ENCODE data around the gene ALDOB.

The ALDOB gene

GRCh38 chr9:101478444-101478843 is 42.9 kb upstream of the ALDOB start:
- no peak overlapping the region for H3K4me3 ChIP-seq (ENCODE audit: control insufficient read depth, low read depth, low read length)
- no peak for DNase-seq (ENCODE audit: low read depth)
- no peak for TF ChIP-seq CTCF (conservative IDR thresholded peaks at IDR 0.05; ENCODE audit: control insufficient read depth, insufficient read depth, low read depth, low read length)

GRCh38 chr9:101477736-101478135 is 42.2 kb upstream of the ALDOB start:
- peak; percentile 30 for DNase-seq (ENCODE audit: low read depth)
- H3K4me3 ChIP-seq (ENCODE audit: control insufficient read depth, low read depth, low read length), result no peak overlapping the region
- TF ChIP-seq CTCF (conservative IDR thresholded peaks at IDR 0.05; ENCODE audit: control insufficient read depth, insufficient read depth, low read depth, low read length), result no peak

- TF ChIP-seq CTCF (conservative IDR thresholded peaks at IDR 0.05; ENCODE audit: control insufficient read depth, insufficient read depth, low read depth, low read length), result no peak
- DNase-seq (ENCODE audit: low read depth), result no peak
Observed at GRCh38 chr9:101477214-101477613, 41.6 kb upstream of the ALDOB start.

GRCh38 chr9:101476576-101477208 is 41.1 kb upstream of the ALDOB start:
- no peak overlapping the region for H3K4me3 ChIP-seq (ENCODE audit: control insufficient read depth, low read depth, low read length)
- TF ChIP-seq CTCF (conservative IDR thresholded peaks at IDR 0.05; ENCODE audit: control insufficient read depth, insufficient read depth, low read depth, low read length), result no peak
- DNase-seq (ENCODE audit: low read depth), result no peak

More at GRCh38 chr9:101477214-101477613, 41.6 kb upstream of the ALDOB start:
- H3K4me3 ChIP-seq (ENCODE audit: control insufficient read depth, low read depth, low read length), result no peak overlapping the region

- no peak for TF ChIP-seq CTCF (conservative IDR thresholded peaks at IDR 0.05; ENCODE audit: control insufficient read depth, insufficient read depth, low read depth, low read length)
- no peak overlapping the region for H3K4me3 ChIP-seq (ENCODE audit: control insufficient read depth, low read depth, low read length)
Observed at GRCh38 chr9:101472891-101473290, 37.3 kb upstream of the ALDOB start.

GRCh38 chr9:101470929-101471328 is 35.4 kb upstream of the ALDOB start:
- no peak for TF ChIP-seq CTCF (conservative IDR thresholded peaks at IDR 0.05; ENCODE audit: control insufficient read depth, insufficient read depth, low read depth, low read length)
- DNase-seq (ENCODE audit: low read depth), result no peak
- H3K4me3 ChIP-seq (ENCODE audit: control insufficient read depth, low read depth, low read length), result no peak overlapping the region

More at GRCh38 chr9:101472891-101473290, 37.3 kb upstream of the ALDOB start:
- DNase-seq (ENCODE audit: low read depth), result no peak

- TF ChIP-seq CTCF (conservative IDR thresholded peaks at IDR 0.05; ENCODE audit: control insufficient read depth, insufficient read depth, low read depth, low read length), result no peak
- DNase-seq (ENCODE audit: low read depth), result no peak
- no peak overlapping the region for H3K4me3 ChIP-seq (ENCODE audit: control insufficient read depth, low read depth, low read length)
Observed at GRCh38 chr9:101470021-101470420, 34.4 kb upstream of the ALDOB start.
